Effector memory CD4-positive, alpha-beta T cell (primary cell): Measurements from ENCODE around the gene PCP4.

Experiments used
- DNase-seq, 3 donors: peaks; one replicate each; pipeline ENCODE4 v3.0.0-alpha.2; 2020
- H3K27ac ChIP-seq: 2 replicates; pipeline ENCODE4 v1.7.0; 2013; ENCODE audit warnings: mild to moderate bottlenecking, low read length, moderate library complexity; ENCODE audit not compliant: insufficient read depth, poor library complexity, severe bottlenecking
- H3K27me3 ChIP-seq: replicated peaks from 2 replicates; pipeline ENCODE4 v1.7.0; 2013; ENCODE audit warnings: mild to moderate bottlenecking, low read length; ENCODE audit not compliant: insufficient read depth, control insufficient read depth, poor library complexity, severe bottlenecking
- H3K36me3 ChIP-seq: 2 replicates; pipeline ENCODE4 v1.7.0; 2013; ENCODE audit warnings: mild to moderate bottlenecking, low read length, moderate library complexity; ENCODE audit not compliant: control insufficient read depth, insufficient read depth
- H3K4me1 ChIP-seq: 2 replicates; pipeline ENCODE4 v1.7.0; 2013; ENCODE audit warnings: low read length, mild to moderate bottlenecking; ENCODE audit not compliant: control insufficient read depth, insufficient read depth, poor library complexity, severe bottlenecking
- H3K4me3 ChIP-seq: 2 replicates; pipeline ENCODE4 v1.7.0; 2013; ENCODE audit warnings: low read length, low read depth, mild to moderate bottlenecking; ENCODE audit not compliant: insufficient read depth, poor library complexity, severe bottlenecking
- H3K9me3 ChIP-seq: 2 replicates; pipeline ENCODE4 v1.7.0; 2013; ENCODE audit warnings: mild to moderate bottlenecking, low read length, moderate library complexity; ENCODE audit not compliant: control insufficient read depth

The PCP4 gene

DNA sequence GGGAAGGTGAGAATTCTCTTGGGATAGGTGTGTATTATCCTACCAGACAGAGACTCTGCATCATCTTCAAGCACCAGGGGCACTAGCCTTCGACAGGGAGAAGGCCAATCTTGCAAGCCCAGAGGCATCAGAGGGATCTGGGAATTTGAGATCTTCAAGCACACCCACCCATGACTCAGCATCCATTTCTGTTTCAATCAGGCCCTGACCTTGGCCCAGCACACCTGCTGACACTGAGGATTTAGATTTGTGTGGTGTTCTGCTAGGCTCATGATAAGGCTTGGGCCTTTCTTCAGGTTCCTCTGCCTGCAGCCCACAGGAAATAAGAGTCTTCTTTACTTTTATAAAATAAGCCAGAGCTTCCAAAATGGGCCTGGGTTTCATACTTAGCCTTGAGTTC is 6.6 kb upstream of the PCP4 start:
- Histone ChIP-seq H3K36me3 (no peaks in the 10 kb centered on the region), H3K27ac (no peak overlapping the region), H3K27me3 (no peaks in the 10 kb centered on the region), H3K9me3 (no peaks in the 10 kb centered on the region), H3K4me3 (no peak overlapping the region), H3K4me1 (no peaks in the 10 kb centered on the region)
- DNase-seq: no peak

DNA sequence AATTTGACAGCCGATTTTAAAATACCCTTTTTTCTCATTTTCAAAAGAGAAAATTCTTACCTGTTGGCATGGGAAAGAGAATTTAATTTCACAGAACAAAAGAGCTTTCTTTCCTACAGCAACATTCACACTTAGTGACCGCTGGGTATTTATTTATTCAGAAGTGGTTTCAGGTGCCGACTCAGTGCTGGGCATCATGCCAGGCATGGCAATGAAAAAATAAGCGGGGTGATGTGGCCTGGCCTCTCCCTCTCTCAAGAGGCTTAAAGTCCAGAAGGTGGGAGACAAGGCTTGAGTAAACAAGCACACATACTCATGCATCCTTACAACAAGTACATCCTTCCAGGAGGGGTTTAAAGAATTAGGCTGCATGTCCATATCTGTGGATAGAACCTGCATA is 4.1 kb upstream of the PCP4 start:
- DNase-seq: no peak
- H3K9me3 ChIP-seq: no peaks in the 10 kb centered on the region

GRCh38 chr21:39866093-39866492 is 1.1 kb upstream of the PCP4 start:
- Histone ChIP-seq H3K27ac (no peak overlapping the region), H3K9me3 (no peaks in the 10 kb centered on the region), H3K4me3 (no peak overlapping the region), H3K36me3 (no peaks in the 10 kb centered on the region), H3K4me1 (no peaks in the 10 kb centered on the region), H3K27me3 (no peaks in the 10 kb centered on the region)
- no peak for DNase-seq

More for the DNA sequence above, 4.1 kb upstream of the PCP4 start:
- Histone ChIP-seq H3K4me1 (no peaks in the 10 kb centered on the region), H3K27ac (no peak overlapping the region), H3K36me3 (no peaks in the 10 kb centered on the region), H3K4me3 (no peak overlapping the region), H3K27me3 (no peaks in the 10 kb centered on the region)

DNA sequence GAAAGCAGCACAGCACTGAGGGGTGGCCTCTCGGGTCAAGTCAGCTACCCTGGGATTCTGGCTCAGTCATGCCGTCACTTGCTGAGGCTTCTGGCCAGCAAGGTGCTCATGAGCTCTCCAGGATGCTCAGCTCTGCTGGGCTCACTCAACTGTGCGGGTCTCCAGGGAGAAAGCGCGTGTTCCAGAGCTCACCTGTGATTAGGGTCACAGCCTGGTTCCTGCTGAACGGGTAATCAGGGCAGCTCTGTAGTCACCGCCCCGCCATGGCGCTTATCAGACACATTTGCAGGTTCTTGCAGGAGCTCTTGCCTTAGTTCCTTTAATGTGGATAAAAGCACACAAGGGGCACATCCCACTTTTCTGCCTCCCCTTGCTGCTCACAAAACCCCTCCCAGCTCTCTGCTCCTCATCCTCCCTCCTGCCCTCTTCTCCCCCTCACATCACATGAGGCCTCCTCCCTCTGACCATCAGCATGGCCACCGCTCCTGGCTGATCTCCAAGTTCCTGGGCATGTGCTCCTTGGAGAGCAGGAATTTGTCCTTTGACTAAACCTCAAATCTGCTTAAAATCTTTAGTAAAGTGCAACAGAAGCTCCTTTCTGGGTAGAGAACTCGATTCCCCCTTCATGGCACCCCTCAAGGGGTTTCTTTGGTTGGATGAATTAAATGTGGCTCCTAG is 2.0 kb downstream of the PCP4 start:
- Histone ChIP-seq H3K4me3 (no peak overlapping the region), H3K27ac (no peak overlapping the region)

DNA sequence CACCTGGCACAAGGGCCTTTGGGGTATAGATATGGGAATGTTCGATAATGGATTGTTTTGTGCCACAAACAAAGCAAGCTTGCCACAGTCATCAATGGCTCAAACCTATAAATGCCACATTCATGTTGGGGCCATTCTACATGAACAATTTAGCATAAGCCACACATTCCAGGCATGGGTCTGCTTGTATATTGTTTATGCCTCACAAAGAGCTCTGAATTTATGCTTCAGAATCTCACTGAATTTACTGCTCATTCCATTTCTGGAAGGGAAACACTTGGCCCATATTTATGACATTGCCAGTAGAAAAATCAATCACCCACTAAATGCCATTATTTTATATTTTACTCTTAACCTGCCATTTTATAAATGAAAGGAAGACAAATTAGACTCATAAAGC is 6.4 kb downstream of the PCP4 start:
- no peaks in the 10 kb centered on the region for H3K4me1 ChIP-seq
- H3K4me3 ChIP-seq: no peak overlapping the region
- H3K27ac ChIP-seq: no peak overlapping the region
- no peaks in the 10 kb centered on the region for H3K36me3 ChIP-seq
- no peaks in the 10 kb centered on the region for H3K9me3 ChIP-seq
- no peak for DNase-seq
- H3K27me3 ChIP-seq: no peaks in the 10 kb centered on the region

More for the DNA sequence above, 2.0 kb downstream of the PCP4 start:
- no peaks in the 10 kb centered on the region for H3K9me3 ChIP-seq
- H3K4me1 ChIP-seq: no peaks in the 10 kb centered on the region
- no peak for DNase-seq
- no peaks in the 10 kb centered on the region for H3K27me3 ChIP-seq
- no peaks in the 10 kb centered on the region for H3K36me3 ChIP-seq

- no peaks in the 10 kb centered on the region for H3K27me3 ChIP-seq
- H3K27ac ChIP-seq: no peak overlapping the region
- H3K4me1 ChIP-seq: no peaks in the 10 kb centered on the region
- H3K36me3 ChIP-seq: no peaks in the 10 kb centered on the region
- no peak for DNase-seq
- no peaks in the 10 kb centered on the region for H3K9me3 ChIP-seq
- no peak overlapping the region for H3K4me3 ChIP-seq
Measured at GRCh38 chr21:39874206-39874605, 7.0 kb downstream of the PCP4 start.

DNA sequence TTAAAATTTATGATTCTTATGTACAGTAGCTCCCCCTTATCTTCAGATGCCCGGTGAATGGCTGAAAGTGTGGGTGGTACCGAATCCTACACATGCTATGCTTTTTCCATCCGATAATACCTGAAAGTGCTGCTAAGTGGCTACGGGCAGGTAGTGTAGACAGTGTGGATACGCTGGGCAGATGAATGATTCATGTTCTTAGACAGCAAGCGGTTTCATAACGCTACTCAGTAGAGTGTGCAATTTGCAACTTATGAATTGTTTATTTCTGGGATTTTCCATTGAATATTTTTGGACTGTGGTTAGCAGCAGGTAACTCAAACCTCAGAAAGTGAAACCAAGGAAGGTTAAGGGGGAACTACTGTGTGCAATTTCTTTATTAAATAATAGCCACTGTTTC is 7.5 kb downstream of the PCP4 start:
- no peak for DNase-seq
- H3K36me3 ChIP-seq: no peaks in the 10 kb centered on the region
- H3K4me3 ChIP-seq: no peak overlapping the region
- H3K27me3 ChIP-seq: no peaks in the 10 kb centered on the region
- no peaks in the 10 kb centered on the region for H3K4me1 ChIP-seq
- no peak overlapping the region for H3K27ac ChIP-seq
- no peaks in the 10 kb centered on the region for H3K9me3 ChIP-seq

DNA sequence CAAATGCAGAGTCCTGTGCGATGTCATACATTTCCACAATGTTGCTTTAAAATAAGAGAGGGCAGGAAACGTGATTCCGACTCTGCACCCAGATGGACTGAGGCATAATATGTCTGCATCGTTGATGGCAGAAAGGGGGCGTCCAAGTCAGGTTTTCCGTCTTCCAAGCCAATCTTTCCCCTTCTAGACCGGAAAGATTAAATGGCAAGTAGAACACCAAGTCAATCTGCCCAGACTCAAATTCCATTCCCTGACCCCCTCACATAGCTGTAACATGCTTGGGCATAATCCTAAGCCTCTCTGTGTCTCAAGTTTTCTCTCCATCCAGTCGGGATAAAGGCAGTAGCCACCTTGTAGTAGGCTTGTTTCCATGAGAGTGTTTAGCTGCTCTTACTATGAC is 14.4 kb downstream of the PCP4 start:
- Histone ChIP-seq H3K27ac (no peak overlapping the region), H3K27me3 (no peaks in the 10 kb centered on the region), H3K4me1 (no peaks in the 10 kb centered on the region), H3K4me3 (no peak overlapping the region), H3K9me3 (no peaks in the 10 kb centered on the region), H3K36me3 (no peaks in the 10 kb centered on the region)
- no peak for DNase-seq

DNA sequence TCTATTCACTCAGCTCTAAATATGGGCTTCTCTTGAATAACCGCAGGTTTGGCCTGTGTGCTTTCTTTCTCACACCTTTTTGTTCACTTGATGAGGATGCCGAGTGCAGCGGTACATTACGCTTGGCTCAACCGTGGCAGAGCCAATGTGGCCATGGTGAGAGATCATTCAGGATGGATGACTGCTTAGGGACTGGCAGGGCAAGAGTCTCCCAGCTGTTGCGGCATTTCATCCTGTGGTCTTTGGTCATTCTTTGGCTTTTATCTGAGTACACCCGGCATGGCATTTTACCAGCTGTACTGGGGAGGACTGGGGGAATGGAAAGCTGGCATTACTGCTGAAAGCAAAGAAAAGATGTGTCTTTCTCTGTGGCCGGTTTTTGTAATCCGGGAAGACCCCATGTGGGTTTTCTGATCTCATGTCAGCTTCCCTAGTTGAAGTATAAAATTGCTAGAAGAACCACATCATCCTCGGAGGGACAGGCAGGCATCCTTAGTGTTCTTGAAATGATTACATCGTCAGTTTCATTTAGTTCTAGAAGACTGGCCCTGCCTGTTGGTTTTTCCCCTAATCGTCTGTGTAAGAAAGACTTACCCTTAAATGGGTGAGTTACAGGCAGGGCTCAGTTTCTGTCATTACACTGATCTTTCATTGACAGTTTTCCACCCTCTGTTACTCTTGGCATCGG is 15.1 kb downstream of the PCP4 start:
- H3K27me3 ChIP-seq: no peaks in the 10 kb centered on the region
- no peaks in the 10 kb centered on the region for H3K9me3 ChIP-seq
- H3K36me3 ChIP-seq: no peaks in the 10 kb centered on the region
- no peak overlapping the region for H3K27ac ChIP-seq
- no peak for DNase-seq
- no peaks in the 10 kb centered on the region for H3K4me1 ChIP-seq
- no peak overlapping the region for H3K4me3 ChIP-seq

DNA sequence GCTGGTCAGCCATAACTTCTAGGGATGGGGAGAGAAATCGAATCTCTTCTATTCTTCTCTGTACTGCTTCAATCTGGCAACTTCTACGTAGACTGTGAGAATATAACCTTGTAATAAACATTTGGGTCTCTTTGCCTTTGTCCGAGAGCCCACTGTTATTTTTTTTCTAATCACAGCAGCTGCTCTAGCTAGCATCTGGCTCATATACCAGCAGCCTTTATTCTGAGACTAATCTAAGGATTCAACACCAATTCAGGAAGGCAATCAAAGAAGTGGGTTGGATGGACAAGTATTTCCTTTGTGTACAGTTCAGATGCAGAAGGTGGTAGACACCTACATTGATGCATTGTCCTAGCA is 15.6 kb downstream of the PCP4 start:
- Histone ChIP-seq H3K27ac (no peak overlapping the region), H3K36me3 (no peaks in the 10 kb centered on the region), H3K4me1 (no peaks in the 10 kb centered on the region), H3K27me3 (no peaks in the 10 kb centered on the region), H3K4me3 (no peak overlapping the region), H3K9me3 (no peaks in the 10 kb centered on the region)
- no peak for DNase-seq
